SW 1271 (cell line): ENCODE results near the gene CDK5R1.

Experiments
- DNase-seq, 2 experiments: peaks; one replicate each; lab custom pipeline; 2025; lab: John Stamatoyannopoulos, UW

CDK5R1 gene

DNA sequence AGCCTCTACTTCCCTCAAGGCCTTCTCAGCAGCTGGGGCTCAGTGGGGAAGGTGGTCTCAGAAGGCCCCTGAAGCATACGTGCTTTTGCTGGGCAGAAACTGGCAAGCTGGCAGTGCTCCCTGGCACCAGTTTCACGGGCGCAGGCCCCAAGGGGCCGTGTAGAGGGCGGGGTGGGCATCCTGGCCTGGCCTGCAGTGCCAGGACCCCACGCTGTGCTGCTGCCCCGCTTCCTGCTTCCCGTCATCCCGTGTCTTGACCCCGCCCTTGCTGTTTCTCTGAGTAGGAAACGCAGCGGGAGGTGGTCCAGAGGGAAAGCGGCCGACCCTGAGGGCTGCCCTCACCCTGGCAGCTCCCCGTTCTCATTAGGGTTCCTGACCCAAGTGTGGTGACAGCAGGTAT is 6.8 kb downstream of the CDK5R1 start:
- DNase-seq = no peak

DNA sequence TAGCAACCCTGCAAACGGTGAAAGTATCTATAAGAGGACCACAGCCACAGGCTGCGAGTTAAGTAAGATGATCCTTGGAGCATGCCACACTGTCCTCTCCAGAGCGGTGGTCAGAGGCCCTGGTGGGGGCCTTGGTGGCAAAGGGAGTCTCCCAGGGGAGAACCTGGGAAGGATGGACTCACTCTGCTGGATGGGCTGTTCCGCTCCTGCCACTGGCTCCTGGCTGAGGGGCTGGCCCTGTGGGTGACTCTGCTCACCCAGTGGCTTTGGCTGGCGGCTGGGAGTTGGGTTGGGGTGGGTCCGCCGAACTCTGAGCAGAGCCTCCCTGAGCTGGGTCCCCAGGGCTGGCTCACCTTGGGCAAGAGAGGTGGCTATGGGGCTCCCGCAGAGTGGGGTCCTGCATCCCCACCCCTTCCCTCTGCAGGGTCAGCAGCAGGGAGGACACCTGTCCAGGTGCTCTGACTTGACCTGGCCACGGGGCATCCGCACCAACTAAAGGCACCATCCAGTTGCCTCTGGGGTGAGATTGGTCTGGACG is 7.3 kb downstream of the CDK5R1 start:
- no peak for DNase-seq

DNA sequence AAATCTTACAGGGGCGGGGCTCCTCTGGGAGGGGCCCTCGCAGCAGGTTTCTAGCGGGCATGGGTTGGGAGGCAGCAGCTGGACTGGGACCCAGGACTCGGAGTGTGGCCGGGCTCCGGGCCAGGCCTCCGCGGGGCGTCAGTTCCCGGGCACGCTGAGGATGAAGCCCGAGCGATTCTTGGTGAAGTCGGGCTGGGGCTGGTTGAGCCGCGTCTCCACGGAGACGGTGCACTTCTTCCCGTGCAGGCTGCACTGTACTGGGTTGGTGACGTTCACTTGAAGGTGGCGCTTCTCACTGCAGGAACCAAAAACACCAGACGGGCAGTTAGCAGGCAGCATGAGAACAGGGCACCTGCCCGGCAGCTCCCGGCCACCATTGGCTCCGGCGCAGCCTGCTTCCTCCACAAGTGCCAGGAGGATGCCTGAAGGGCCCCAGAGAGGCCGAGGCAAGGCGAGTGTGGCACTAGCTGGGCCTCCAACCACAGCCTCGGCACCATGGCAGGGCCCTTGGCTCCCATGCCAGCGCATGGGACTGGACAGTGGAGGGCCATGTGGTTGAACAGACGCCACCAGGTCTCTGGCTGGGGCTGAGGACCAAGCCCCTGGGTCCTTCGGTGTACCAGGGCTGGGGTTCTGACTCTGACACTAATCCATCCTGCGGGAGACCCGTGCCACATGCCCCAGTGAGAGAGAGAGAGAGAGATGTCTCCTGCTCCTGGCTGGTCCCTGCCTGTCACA is 8.0 kb downstream of the CDK5R1 start:
- DNase-seq = no peak

DNA sequence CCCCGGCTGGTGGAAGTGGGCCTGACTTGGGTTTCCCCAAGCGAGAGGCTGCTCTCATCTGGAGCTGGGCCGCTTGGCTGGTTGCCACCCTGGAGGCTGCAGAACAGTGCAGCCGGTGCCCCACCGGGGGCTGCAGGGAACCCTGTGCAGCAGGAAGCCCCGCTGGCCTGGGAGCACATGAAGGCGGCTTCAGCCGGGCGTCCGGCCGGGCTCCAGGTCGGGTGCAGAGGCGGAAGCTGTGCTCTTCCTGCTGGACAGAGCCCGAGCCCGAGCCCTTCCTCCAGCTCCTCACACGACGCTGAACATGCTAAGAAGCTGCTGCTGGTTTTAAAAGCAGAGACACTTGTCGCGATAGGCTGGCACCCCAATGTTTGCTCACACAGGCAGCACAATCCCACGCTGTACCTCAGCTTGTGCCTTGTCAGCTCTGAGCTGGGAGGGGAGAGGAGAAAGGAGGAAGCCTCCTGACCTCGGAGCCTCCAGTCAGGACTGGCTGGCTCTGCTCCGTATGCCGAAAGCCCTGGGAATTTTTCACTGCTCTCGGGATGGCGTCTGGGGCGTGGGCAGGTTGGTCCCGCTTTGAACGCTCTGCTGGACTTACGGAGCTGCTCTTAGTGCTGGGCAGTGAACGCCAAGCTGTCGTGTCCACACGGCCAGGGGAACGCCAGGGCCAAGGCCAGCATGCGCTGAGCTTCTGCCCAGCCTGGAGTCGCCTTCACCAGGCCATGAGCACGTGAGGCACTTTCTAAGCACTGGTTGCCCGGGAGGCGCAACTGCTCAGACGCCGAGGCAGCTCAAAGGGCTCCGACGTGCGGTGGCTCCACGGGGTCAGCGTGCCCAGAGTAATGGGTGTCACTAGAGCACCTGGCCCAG is 8.8 kb downstream of the CDK5R1 start:
- DNase-seq = no peak

DNA sequence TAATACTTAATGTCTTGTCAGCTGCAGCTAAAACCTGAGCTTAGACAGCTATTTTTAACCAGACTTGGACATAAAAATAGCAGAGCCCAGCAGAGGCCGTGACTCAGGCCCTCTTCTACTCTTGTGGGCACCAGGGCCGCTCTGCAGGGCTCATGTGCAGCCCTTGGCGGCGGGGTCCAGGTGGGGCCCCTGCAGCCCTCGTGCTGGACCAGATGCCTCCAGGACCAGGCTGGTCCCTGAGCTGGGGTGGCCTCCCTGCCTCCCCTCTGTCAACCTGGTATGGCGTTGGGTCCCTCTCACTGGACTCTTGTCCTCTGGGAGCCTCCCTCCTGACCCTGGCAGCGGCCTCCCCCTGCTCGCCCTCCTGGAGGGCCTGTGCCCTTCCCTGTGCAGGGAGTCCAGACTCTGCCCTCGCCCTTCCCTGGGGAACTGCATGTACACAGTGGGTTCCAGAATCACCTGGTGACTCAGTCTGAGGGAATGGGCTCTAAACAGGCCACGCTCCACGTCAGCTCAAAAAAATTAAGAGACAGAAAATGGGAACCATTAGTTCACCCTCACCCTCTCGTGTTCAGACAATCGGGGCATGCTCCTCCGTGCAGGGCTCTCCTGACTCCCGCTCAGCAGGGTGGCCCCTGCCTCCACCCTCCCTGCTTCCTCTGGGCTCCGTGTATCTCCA is 9.7 kb downstream of the CDK5R1 start:
- no peak for DNase-seq

DNA sequence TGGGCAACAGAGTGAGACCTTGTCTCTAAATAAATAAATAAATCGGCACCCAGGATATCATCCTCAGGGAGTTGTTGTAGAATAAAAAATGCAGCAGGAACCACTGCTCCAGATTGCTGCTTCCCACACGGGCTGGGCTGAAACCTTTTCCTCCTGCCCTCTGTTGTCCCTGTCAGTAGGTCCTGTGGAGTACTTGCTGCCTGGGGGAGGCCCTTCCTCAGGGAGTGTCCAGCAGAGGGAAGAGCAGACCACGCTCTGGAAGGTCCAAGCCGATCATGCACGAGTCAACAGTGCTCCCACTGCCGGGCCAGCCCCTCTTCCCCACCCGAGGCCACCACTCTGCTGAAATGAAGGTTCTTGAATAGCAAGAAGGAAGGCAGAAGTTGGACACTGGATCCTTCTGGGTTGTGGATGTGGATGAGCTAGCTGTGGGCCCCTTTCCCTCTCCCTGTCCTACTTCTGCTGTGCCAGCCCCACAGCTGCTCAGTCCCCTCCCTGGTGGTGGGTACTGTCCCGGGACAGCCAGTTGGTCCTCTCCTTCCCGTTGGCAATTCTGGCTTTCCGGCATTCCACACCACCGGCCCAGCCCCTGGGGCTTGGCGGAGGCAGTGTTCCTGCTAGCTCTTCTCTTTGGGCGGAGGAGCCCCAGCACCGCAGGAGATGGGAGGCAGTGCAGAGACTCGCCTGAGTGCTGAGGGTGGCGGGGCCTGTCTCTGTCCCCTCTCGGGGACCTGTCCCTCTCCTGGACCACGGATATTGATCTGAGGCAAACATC is 10.8 kb downstream of the CDK5R1 start:
- no peak for DNase-seq

DNA sequence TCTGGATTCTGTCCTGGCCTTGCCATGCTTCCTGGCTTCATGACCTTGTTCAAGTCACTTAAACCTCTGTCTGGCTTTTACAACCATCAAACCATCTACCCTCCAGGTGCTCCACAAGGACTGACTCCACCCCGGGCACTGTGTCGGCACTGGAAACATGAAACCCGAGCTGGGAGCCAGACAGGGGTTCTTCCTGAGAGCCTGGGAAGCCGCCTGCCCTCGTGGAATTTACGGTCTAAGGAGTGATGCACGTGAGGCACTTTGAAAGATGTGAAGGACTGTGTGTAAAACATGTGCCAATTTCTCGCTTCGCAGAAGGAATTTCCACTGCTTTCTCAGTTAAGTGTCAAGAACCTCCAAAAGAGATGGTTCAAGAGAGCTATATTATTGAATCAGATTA is 11.6 kb downstream of the CDK5R1 start:
- DNase-seq = no peak

DNA sequence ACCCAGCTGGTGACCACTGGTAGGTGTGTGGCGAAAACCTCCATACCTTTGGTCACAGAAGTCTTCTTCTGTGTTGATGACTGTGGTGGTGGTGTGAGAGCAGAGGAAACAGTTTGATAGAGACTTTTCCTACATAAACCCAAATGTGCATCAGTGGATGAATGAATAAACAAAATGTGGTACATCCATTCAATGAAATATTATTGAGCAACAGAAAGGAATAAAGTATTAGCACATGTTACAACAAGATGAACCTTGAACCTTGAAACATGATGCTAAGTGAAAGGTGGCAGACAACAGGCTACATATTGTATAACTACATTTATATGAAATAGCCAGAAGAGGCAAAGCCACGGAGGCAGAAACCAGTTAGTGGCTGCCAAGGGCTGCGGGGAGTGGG is 15.2 kb downstream of the CDK5R1 start:
- no peak for DNase-seq

DNA sequence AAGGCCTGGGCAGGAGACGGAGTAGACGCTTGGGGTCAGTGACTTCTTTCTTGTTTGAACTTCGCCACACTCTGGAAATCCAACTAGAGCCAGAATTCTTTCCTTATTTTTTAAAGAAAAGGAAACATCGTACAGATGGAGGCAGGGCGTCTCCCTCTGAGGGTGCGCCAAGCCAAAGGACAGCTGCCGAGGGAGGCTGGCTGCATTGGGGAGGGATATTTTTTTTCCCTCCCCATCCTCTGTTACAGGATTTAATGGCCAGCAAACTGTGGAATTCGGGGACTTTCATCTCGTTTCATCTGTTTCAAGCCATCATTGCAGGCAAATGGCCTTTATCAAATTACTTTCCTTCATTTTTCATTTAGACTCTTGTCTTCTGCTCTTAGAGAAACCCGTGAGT is 15.9 kb downstream of the CDK5R1 start:
- DNase-seq = no peak

DNA sequence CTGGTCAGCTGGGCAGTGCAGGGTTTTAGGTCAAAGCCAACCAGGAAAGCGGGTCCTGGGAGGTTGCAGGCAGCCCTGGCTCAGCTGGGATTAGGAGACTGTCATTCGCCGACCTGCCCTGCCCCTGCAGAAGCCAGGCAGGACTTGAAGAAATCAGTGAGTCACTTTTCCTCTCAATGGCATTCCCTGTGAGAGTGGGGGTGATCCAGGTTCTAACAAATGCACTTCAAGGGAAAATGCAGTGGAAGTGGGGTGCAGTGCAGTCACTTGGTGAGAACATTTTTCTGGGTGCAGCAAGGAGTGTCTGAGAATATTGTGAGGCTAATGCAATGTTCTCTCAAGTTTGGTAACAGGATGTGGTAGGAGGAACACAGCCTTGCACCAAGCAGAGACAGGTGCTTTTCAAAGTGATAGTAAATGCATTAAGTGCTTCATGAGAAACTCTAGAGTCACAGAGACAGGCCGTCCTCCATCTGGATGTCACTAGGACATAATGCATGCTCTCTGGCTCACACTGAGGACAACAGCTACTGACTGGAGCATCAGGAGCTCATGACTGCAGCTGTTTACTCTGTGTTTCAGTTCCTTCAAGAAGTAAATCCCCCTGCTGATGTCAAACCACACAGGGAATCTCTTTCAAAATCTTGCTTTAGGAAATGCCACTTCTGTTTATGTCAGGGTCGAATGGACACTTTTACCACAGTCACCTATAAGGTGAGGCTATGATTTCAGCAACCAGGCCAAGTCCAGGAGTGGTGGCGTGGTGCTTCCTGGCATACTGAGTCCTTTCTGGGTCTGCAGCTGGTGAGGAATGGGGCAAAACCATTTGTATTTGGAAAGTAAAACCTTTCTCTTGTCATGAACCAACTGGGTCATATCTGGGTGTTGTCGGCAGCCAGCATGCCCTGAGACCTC is 16.7 kb downstream of the CDK5R1 start:
- no peak for DNase-seq

DNA sequence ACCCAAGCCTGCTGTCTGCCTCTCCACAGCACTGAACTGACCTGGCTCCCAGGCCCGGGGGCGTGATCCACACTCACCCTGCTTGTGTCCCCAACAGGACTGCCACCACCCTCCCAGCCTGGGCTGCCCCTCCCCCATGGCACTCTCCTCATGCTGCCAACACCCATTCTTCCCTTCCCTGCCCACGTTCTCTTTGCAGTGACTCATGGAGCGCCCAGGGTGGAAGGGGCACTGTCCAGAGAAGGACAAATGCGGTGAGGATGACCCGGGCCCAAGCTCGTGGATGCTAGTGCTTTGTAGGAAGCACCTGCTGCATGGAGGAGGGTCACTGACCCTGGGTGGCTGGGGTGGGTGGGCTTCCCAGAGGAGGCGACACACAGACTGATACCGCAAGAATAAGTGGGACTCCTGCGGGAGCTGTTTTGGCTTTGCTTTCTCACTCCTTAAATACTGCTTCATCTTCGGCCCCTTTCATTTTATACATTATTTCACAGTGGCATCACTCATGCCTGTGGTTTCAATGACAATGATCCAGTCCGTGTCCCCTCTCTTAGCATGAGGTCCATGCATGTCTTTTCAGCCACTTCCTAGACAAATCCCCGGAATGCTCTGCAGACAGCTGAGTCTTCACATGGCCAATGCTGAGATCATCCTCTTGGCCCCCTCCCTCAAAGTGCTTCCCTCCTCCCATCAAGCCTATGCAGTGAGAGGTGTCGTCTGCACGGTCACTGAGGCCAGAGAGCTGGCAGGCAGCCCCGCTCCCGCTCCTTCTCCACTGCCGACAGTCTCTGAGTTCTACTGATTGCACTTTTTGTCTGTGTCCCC is 17.6 kb downstream of the CDK5R1 start:
- DNase-seq = no peak

DNA sequence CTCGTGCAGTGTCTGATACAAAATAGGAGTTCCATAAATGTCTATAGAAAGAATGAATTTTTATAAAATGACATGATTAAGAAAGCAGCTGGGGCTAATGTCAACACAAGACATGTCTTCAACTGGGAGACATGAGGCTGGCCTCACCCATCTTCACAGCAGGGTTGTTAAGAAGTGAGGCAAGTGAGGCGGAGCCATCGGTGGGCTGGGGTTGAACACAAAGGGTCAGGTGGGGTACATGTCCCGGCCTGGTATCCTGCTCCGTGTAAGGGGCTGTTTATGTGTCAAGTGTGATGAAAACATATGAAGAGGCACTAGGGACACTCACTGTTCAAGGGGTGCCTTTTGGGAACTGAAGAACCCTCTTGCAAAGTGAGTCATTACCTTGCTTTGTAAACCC is 22.1 kb downstream of the CDK5R1 start:
- DNase-seq = no peak

DNA sequence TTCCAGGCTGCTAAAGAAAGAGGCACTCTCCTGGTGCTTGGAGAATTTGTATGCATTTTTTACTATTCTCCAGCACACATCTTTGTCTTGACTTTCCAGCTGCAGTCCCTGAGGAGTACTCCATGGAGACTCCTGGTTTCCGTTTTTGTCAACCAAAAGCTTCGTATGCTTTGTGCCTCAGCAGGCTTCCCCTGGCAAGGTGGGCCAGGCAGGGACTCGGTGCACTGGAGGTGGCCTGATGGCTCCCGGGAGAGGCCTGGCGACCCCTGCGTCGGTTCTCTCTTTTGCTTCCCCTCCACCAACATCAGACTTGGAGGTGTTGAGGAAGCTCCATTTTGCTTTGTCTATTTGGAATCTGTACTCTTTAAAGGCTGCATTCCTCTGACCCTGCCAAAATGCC is 23.7 kb downstream of the CDK5R1 start:
- DNase-seq = no peak

DNA sequence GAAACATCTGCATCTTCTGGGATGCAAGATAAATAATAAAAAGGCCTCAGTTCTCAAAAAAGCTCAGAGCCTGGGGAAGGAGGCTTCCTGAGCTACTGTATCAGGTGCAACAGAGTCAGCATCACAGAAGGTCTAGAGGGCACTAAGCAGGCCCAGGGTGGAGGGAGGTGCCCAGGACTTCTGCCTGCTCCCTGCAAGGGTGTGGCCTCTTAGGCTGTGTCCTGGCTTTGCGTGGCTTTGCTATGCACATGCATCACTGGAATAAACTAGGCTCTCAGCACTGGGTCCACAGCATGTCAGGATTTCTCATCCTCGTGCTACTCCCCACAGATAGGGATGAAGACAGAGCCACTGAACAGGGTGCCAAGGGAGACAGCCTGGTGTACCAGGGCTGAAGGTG is 25.5 kb downstream of the CDK5R1 start:
- DNase-seq = no peak

DNA sequence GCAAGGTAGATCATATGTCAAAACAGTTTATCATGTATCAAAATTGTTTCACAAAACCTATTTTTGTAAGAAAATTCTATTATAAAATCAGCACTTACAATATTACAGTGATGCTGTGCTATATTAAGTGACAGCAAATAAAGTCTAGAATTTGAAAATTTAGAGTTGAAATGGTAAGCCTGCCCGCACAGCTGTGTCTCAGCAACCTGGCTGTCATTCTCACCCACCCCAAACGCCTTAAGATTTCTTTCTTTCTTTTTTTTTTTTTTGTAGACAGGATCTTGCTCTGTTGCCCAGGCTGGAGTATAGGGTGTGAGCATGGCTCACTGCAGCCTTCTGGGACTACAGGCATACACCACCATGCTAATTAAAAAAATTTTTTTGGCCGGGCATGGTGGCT is 26.8 kb downstream of the CDK5R1 start:
- DNase-seq = no peak

DNA sequence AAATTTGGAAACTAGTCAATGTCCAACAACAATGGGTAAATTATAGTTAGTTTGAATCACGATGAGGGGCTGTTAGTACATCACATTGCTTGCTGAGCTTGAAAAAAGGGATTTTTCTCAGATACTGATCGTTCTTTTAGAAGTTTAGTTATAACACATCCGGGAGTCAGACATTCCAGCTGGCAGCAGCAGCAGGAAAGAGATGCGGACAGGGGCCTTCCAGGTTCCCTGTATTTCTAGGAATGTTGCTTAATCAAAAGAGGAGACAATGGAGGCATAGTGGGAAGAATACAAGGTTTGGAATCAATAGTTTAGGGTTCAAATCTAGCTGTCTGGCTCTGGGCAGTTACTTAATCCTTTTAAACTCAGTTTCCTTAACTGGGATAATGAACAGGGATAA is 27.8 kb downstream of the CDK5R1 start:
- DNase-seq = no peak

DNA sequence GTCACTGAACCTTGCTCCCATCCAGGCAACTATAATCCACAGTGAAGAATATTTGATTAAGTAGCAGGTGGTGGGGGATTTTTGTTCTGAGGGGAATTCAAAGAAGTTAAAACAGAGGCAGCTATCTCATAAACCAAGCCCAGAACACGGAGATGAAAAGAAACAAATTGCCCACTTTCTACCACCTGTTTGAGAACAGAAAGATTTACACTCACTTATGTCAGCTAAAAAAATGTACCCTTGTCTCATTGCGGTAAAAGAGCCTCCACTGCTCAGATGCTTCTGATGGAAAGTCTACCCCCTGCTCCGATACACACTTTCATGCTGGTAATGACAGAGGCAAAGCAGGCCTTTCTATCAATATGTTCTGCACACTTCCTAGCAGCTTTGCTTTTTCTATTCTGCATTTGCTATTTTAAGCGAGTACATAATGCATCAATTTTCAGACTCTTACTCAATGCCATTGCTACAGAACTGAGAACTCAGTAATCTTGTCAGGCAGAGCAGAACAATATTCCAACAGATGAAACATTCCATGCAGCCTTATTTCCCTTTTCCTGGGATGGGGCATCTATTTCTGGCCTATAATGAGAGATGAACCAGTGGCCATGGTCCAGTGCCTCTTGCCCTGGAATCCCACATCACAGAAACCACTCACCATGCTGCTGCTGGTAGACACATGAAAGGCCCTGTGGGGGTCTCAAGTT is 29.0 kb downstream of the CDK5R1 start:
- no peak for DNase-seq

DNA sequence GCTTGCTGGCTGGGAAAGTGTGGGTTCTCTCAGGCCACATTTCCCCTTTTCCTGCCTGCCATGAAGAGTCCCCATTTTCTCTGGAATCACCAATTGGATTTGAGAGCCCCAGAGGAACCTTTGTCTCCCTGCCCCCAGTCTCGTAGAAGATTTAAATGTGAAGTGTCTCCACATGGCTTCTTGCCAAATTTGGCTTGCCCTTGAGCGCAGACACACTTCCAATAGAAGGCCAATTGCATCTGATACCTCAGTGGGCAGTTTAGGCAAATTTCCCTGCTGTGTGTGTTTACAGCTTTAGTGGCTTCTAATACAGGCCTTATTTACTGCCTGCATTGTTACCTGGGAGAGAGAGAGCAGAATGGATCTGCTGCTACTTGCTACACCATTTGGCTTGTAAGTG is 29.7 kb downstream of the CDK5R1 start:
- no peak for DNase-seq
